Right atrium auricular region (tissue), 2 donors: ENCODE data around the gene TMCO4. TPM values are rescaled to one million over a fixed set of nuclear protein-coding genes. Genes with fewer than 3 reads are reported as not detected.

ENCODE experiments used
- DNase-seq: peaks from one replicate; pipeline ENCODE4 v3.0.0-alpha.2; 2019; ENCODE audit warnings: low spot score
- H3K27ac ChIP-seq, 2 donors: fragments of 200-600 bp; sonication (generic); 1 replicate in 1 of 2; 2 replicates in 1 of 2; pipeline ENCODE4 v1.5.1; 2016 to 2019
- H3K27me3 ChIP-seq, 2 donors: fragments of 200-600 bp; sonication (generic); one replicate each; pipeline versions ENCODE4 v1.5.1 to v1.6.0; 2017 to 2019
- H3K36me3 ChIP-seq: fragments of 200-600 bp; sonication (generic); one replicate; pipeline ENCODE4 v1.5.1; 2016
- H3K4me1 ChIP-seq, 2 donors: fragments of 200-600 bp; sonication (generic); one replicate each; pipeline versions ENCODE4 v1.5.1 to v1.6.0; 2017 to 2019
- H3K4me3 ChIP-seq, 2 donors: fragments of 200-600 bp; sonication (generic); 1 replicate in 1 of 2; 2 replicates in 1 of 2; pipeline ENCODE4 v1.5.1; 2017 to 2019; ENCODE audit warnings: mild to moderate bottlenecking in 1 of 2, moderate library complexity in 1 of 2
- H3K9me3 ChIP-seq, 2 donors: fragments of 200-600 bp; sonication (generic); one replicate each; pipeline ENCODE4 v1.5.1; 2019
- CTCF ChIP-seq, 2 donors: fragments of 200-600 bp; sonication (generic); IDR thresholded peaks; one replicate each; pipeline ENCODE4 v1.5.1; 2019; ENCODE audit warnings: antibody characterized with exemption in 2 of 2
- total RNA-seq, 2 donors: library from RNA; depleted of rRNA; stranded (reverse); fragments of >200 nt; gene quantifications; one replicate each; pipeline ENCODE4 v1.1.0, GENCODE V29; 2016

TMCO4 gene
- total RNA-seq, 2 donors from 2014 or later: 5.7 to 10.7 TPM

DNA sequence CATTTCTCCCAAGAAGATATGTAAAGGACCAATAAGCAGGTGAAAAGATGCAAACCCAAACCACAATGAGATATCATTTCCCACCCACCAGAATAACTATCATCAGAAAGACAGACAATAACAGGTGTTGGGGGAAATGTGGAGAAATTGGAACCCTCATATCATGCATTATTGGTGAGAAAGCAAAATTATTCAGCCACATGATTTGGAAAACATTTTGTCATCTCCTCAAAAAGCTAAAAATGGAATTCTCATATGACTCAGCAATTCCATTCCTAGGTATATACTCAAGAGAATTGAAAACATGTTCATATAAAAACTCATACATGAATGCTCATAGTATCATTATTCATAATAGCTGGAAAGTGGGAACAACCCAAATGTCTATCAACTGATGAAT is 40.5 kb upstream of the TMCO4 start:
- Histone ChIP-seq H3K36me3 (no peaks in the 10 kb centered on the region), H3K4me3 (no peak overlapping the region), H3K4me1 (no peaks in the 10 kb centered on the region), H3K9me3 (no peaks in the 10 kb centered on the region), H3K27me3 (no peaks in the 10 kb centered on the region), H3K27ac (no peak overlapping the region)
- DNase-seq: no peak
- TF ChIP-seq CTCF (IDR thresholded peaks at IDR 0.05): no peak

GRCh38 chr1:19837866-19838265 is 38.1 kb upstream of the TMCO4 start:
- H3K36me3 ChIP-seq: no peaks in the 10 kb centered on the region
- H3K9me3 ChIP-seq: no peaks in the 10 kb centered on the region
- H3K27ac ChIP-seq: no peak overlapping the region
- H3K4me1 ChIP-seq: no peaks in the 10 kb centered on the region
- no peak overlapping the region for H3K4me3 ChIP-seq
- no peak for DNase-seq
- H3K27me3 ChIP-seq: no peaks in the 10 kb centered on the region
- no peak for TF ChIP-seq CTCF (IDR thresholded peaks at IDR 0.05)

- no peak for TF ChIP-seq CTCF (IDR thresholded peaks at IDR 0.05)
- peaks cover 0 to 8% of the 10 kb centered on the region in 2 donors for H3K9me3 ChIP-seq
- H3K27ac ChIP-seq: no peak overlapping the region
- DNase-seq: no peak
- H3K4me3 ChIP-seq: no peak overlapping the region
- H3K36me3 ChIP-seq: no peaks in the 10 kb centered on the region
- H3K27me3 ChIP-seq: no peaks in the 10 kb centered on the region
- H3K4me1 ChIP-seq: no peaks in the 10 kb centered on the region
Observed at GRCh38 chr1:19835578-19835977, 35.9 kb upstream of the TMCO4 start.

GRCh38 chr1:19831441-19831840 is 31.7 kb upstream of the TMCO4 start:
- H3K4me3 ChIP-seq: no peak overlapping the region
- peaks cover 0 to 8% of the 10 kb centered on the region in 2 donors for H3K9me3 ChIP-seq
- no peaks in the 10 kb centered on the region for H3K36me3 ChIP-seq
- H3K4me1 ChIP-seq: no peaks in the 10 kb centered on the region
- H3K27ac ChIP-seq: no peak overlapping the region
- DNase-seq: no peak
- H3K27me3 ChIP-seq: no peaks in the 10 kb centered on the region
- no peak for TF ChIP-seq CTCF (IDR thresholded peaks at IDR 0.05)

GRCh38 chr1:19828546-19828945 is 28.8 kb upstream of the TMCO4 start:
- DNase-seq: no peak
- H3K27ac ChIP-seq: no peak overlapping the region
- TF ChIP-seq CTCF (IDR thresholded peaks at IDR 0.05): no peak
- no peaks in the 10 kb centered on the region for H3K36me3 ChIP-seq
- H3K9me3 ChIP-seq: peaks cover 0 to 8% of the 10 kb centered on the region in 2 donors
- H3K4me1 ChIP-seq: no peaks in the 10 kb centered on the region
- no peaks in the 10 kb centered on the region for H3K27me3 ChIP-seq
- H3K4me3 ChIP-seq: no peak overlapping the region

DNA sequence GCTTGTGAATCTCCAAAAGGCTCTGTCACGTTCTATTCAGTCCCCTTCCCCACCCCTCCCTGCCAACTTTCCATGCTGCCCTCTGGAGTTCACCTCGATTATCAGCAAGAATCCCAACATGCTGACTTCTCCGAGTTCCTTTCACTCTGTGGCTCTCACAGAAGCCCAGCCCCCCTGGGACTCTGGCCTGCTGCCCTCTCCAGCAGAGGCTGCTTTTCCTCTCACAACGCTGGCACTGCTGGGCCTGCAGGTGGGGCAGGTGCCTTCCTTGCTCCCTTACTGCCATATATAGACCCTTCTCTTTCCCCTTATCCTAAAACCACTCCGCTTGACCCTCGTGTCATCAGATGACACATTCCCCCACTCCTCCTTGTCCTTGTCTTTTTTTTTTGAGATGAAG is 25.6 kb upstream of the TMCO4 start:
- H3K27me3 ChIP-seq: no peaks in the 10 kb centered on the region
- H3K27ac ChIP-seq: no peak overlapping the region
- H3K9me3 ChIP-seq: no peaks in the 10 kb centered on the region
- no peak for TF ChIP-seq CTCF (IDR thresholded peaks at IDR 0.05)
- H3K4me1 ChIP-seq: no peaks in the 10 kb centered on the region
- no peak overlapping the region for H3K4me3 ChIP-seq
- H3K36me3 ChIP-seq: no peaks in the 10 kb centered on the region
- DNase-seq: no peak
